Measurements from ENCODE around the gene TMEM205.
"Not testable (repeated sequence)": the region's sequence is repeated elsewhere in the genome, so short reads cannot be mapped to it uniquely, and the experiment has no call there.

The TMEM205 gene

GRCh38 chr19:11346104-11346940, at the start of gene TMEM205, which contains the start of gene CCDC159:
TMEM205 (minus strand) TSS chr19:11346268; CDS start chr19:11345619, 649 bp downstream.
CCDC159 (plus strand) TSS chr19:11346519; CDS start chr19:11346607, 88 bp downstream.
- in situ Hi-C loops (cut with HindIII; ENCODE audit: low sequenced_read_pairs): no loop called here

GRCh38 chr19:11390933-11391680, 45.0 kb upstream of the TMEM205 start:
- in situ Hi-C loops (cut with HindIII; ENCODE audit: low sequenced_read_pairs): no loop called here

GRCh38 chr19:11390359-11390758, 44.3 kb upstream of the TMEM205 start:
- in situ Hi-C loops (cut with HindIII; ENCODE audit: low sequenced_read_pairs): no loop called here

- in situ Hi-C loops (cut with HindIII; ENCODE audit: low sequenced_read_pairs): no loop called here
Measured at GRCh38 chr19:11387162-11388034, 41.3 kb upstream of the TMEM205 start.

- in situ Hi-C loops (cut with HindIII; ENCODE audit: low sequenced_read_pairs): no loop called here
Measured at GRCh38 chr19:11384778-11385129, 38.7 kb upstream of the TMEM205 start.

GRCh38 chr19:11383706-11384048, 37.6 kb upstream of the TMEM205 start:
- in situ Hi-C loops (cut with HindIII; ENCODE audit: low sequenced_read_pairs): no loop called here

GRCh38 chr19:11382898-11383705, 37.0 kb upstream of the TMEM205 start:
- in situ Hi-C loops (cut with HindIII; ENCODE audit: low sequenced_read_pairs): no loop called here

- in situ Hi-C loops (cut with HindIII; ENCODE audit: low sequenced_read_pairs): no loop called here
Measured at GRCh38 chr19:11380653-11381537, 34.8 kb upstream of the TMEM205 start.

- in situ Hi-C loops (cut with HindIII; ENCODE audit: low sequenced_read_pairs): no loop called here
Measured at GRCh38 chr19:11379857-11380350, 33.8 kb upstream of the TMEM205 start.

- in situ Hi-C loops (cut with HindIII; ENCODE audit: low sequenced_read_pairs): not testable (repeated sequence)
Measured at GRCh38 chr19:11379269-11379845, 33.3 kb upstream of the TMEM205 start.

- in situ Hi-C loops (cut with HindIII; ENCODE audit: low sequenced_read_pairs): no loop called here
Measured at GRCh38 chr19:11378319-11379189, 32.5 kb upstream of the TMEM205 start.

GRCh38 chr19:11377756-11378155, 31.7 kb upstream of the TMEM205 start:
- in situ Hi-C loops (cut with HindIII; ENCODE audit: low sequenced_read_pairs): no loop called here

- in situ Hi-C loops (cut with HindIII; ENCODE audit: low sequenced_read_pairs): no loop called here
Measured at GRCh38 chr19:11377237-11377636, 31.2 kb upstream of the TMEM205 start.

- in situ Hi-C loops (cut with HindIII; ENCODE audit: low sequenced_read_pairs): no loop called here
Measured at GRCh38 chr19:11375143-11375948, 29.3 kb upstream of the TMEM205 start.

GRCh38 chr19:11374433-11375142, 28.5 kb upstream of the TMEM205 start, which contains the start of gene SWSAP1:
SWSAP1 (plus strand) TSS chr19:11374666; CDS start chr19:11374681, 15 bp downstream.
- in situ Hi-C loops (cut with HindIII; ENCODE audit: low sequenced_read_pairs): no loop called here

- in situ Hi-C loops (cut with HindIII; ENCODE audit: low sequenced_read_pairs): no loop called here
Measured at GRCh38 chr19:11373885-11374432, 27.9 kb upstream of the TMEM205 start.

Data from DLD1 (cell line).